Sigmoid colon (tissue), 7 donors: ENCODE results near the gene C1R. TPM values are rescaled to one million over a fixed set of nuclear protein-coding genes. Genes with fewer than 3 reads are reported as not detected.
A peak's percentile ranks its signal among the peaks of the same experiment; 100 is the strongest.

Source experiments
- DNase-seq: peaks from one replicate; pipeline ENCODE4 v3.0.0-alpha.2; 2019
- H3K27ac ChIP-seq, 4 donors: fragments of 200-600 bp; sonication (generic); one replicate each; pipeline ENCODE4 v1.5.1; 2016 to 2019; ENCODE audit warnings: mild to moderate bottlenecking in 1 of 4
- H3K27me3 ChIP-seq, 3 donors: fragments of 200-600 bp; sonication (generic); one replicate each; pipeline ENCODE4 v1.5.1; 2019; ENCODE audit warnings: mild to moderate bottlenecking in 1 of 3
- H3K36me3 ChIP-seq, 4 donors: fragments of 200-600 bp; sonication (generic); one replicate each; pipeline ENCODE4 v1.5.1; 2016 to 2019
- H3K4me1 ChIP-seq, 4 donors: fragments of 200-600 bp; sonication (generic); one replicate each; pipeline ENCODE4 v1.5.1; 2017 to 2019
- H3K4me3 ChIP-seq, 4 donors: fragments of 200-600 bp; sonication (generic); one replicate each; pipeline ENCODE4 v1.5.1; 2017 to 2019; ENCODE audit warnings: mild to moderate bottlenecking in 2 of 4, moderate library complexity in 1 of 4
- H3K9me3 ChIP-seq, 4 donors: fragments of 200-600 bp in 3 of 4; sonication (generic) in 3 of 4; one replicate each; pipeline versions ENCODE4 v1.5.1 to v1.6.1; 2013 to 2019
- CTCF ChIP-seq, 4 experiments: fragments of 450-650 bp in 3 of 4; fragments of 200-600 bp in 1 of 4; IDR thresholded peaks; one replicate each; pipeline ENCODE4 v1.5.1; 2016 to 2019; ENCODE audit warnings: antibody characterized with exemption in 4 of 4, mild to moderate bottlenecking in 3 of 4, moderate library complexity in 2 of 4
- EP300 ChIP-seq, 4 donors: sonication (generic); formaldehyde crosslinking; IDR thresholded peaks; one replicate each; pipeline ENCODE4 v1.6.1; 2017; ENCODE audit warnings: antibody characterized with exemption in 4 of 4
- POLR2A ChIP-seq, 2 donors: fragments of 450-650 bp; IDR thresholded peaks; one replicate each; pipeline ENCODE4 v1.6.1; 2016; ENCODE audit warnings: antibody characterized with exemption in 2 of 2, mild to moderate bottlenecking in 2 of 2, moderate library complexity in 2 of 2
- POLR2AphosphoS5 ChIP-seq, 4 donors: sonication (generic); formaldehyde crosslinking; IDR thresholded peaks; one replicate each; pipeline ENCODE4 v1.6.1; 2017; ENCODE audit warnings: antibody characterized with exemption in 4 of 4
- WGBS, 2 donors: extraction: QIAGEN DNeasy Blood & Tissue Kit; methylation state at CpG; one replicate each; pipeline ENCODE4 v1.1.7; 2013; 5-methylcytosine and 5-hydroxymethylcytosine counted together
- intact Hi-C: fragments of 100-400 bp; cut with DNase I; formaldehyde crosslinking; loops from one replicate; pipeline ENCODE4 v1.15.1; 2023
- polyA plus RNA-seq, 3 donors: library from polyadenylated mRNA; stranded (reverse); fragments of 200-250 nt; gene quantifications; one replicate each; pipeline ENCODE4 v1.2.3, GENCODE V29; 2013
- total RNA-seq, 4 donors: library from RNA; depleted of rRNA; stranded (reverse); fragments of >200 nt; gene quantifications; one replicate each; pipeline ENCODE4 v1.1.0, GENCODE V29; 2016
- donor health status: healthy with polysubstance abuse.
- donor health status: Bipolar disorder and iron deficiency.
- donor health status: healthy.

C1R gene
- total and polyA plus RNA-seq, 7 donors: 23.8 to 493 (median 328) TPM

GRCh38 chr12:7075518-7075917, 16.7 kb downstream of the C1R start:
- Histone ChIP-seq H3K27me3 (no peaks in the 10 kb centered on the region), H3K4me1 (peaks cover 0 to 20% (median 15%) of the 10 kb centered on the region in 4 donors), H3K36me3 (peaks cover 0 to 11% (median 4%) of the 10 kb centered on the region in 4 donors), H3K4me3 (no peak overlapping the region), H3K27ac (no peak overlapping the region), H3K9me3 (no peaks in the 10 kb centered on the region)
- TF ChIP-seq EP300 (IDR thresholded peaks at IDR 0.05): no peak
- no peak for TF ChIP-seq POLR2A (IDR thresholded peaks at IDR 0.05)
- TF ChIP-seq CTCF (IDR thresholded peaks at IDR 0.05): no peak
- TF ChIP-seq POLR2AphosphoS5 (IDR thresholded peaks at IDR 0.05): no peak
- intact Hi-C loops: no loop called here
- WGBS, 2 donors: 72% methylated on average over 3 of the region's 3 CpGs
- no peak for DNase-seq

GRCh38 chr12:7073946-7074345, 18.3 kb downstream of the C1R start:
- no peak for DNase-seq
- H3K4me3 ChIP-seq: no peak overlapping the region
- H3K27me3 ChIP-seq: no peaks in the 10 kb centered on the region
- no peak overlapping the region for H3K27ac ChIP-seq
- H3K9me3 ChIP-seq: no peaks in the 10 kb centered on the region
- 27 to 50% methylated on average over 1 of the region's 1 CpG for WGBS, 2 donors
- H3K36me3 ChIP-seq: peaks cover 0 to 18% (median 10%) of the 10 kb centered on the region in 4 donors
- intact Hi-C loops: no loop called here
- peaks cover 0 to 13% (median 10%) of the 10 kb centered on the region in 4 donors for H3K4me1 ChIP-seq
- TF ChIP-seq CTCF (IDR thresholded peaks at IDR 0.05): no peak
- TF ChIP-seq POLR2A (IDR thresholded peaks at IDR 0.05): no peak
- no peak for TF ChIP-seq EP300 (IDR thresholded peaks at IDR 0.05)
- no peak for TF ChIP-seq POLR2AphosphoS5 (IDR thresholded peaks at IDR 0.05)

- Histone ChIP-seq H3K4me1 (peaks cover 0 to 22% (median 21%) of the 10 kb centered on the region in 4 donors), H3K9me3 (no peaks in the 10 kb centered on the region), H3K27me3 (no peaks in the 10 kb centered on the region), H3K36me3 (peaks cover 0 to 22% (median 11%) of the 10 kb centered on the region in 4 donors), H3K4me3 (no peak overlapping the region), H3K27ac (no peak overlapping the region)
- no peak for DNase-seq
- 87 to 92% methylated on average over 6 of the region's 6 CpGs for WGBS, 2 donors
- intact Hi-C loops: no loop called here
- TF ChIP-seq EP300 (IDR thresholded peaks at IDR 0.05) (no peak), CTCF (IDR thresholded peaks at IDR 0.05) (no peak), POLR2A (IDR thresholded peaks at IDR 0.05) (no peak), POLR2AphosphoS5 (IDR thresholded peaks at IDR 0.05) (no peak)
These were observed 19.7 kb downstream of the C1R start for GRCh38 chr12:7072554-7072953.

GRCh38 chr12:7072035-7072434, 20.2 kb downstream of the C1R start:
- peaks cover 0 to 26% (median 23%) of the 10 kb centered on the region in 4 donors for H3K4me1 ChIP-seq
- H3K27ac ChIP-seq: no peak overlapping the region
- TF ChIP-seq POLR2A (IDR thresholded peaks at IDR 0.05) (no peak), EP300 (IDR thresholded peaks at IDR 0.05) (no peak), POLR2AphosphoS5 (IDR thresholded peaks at IDR 0.05) (no peak), CTCF (IDR thresholded peaks at IDR 0.05) (no peak)
- H3K4me3 ChIP-seq: no peak overlapping the region
- H3K36me3 ChIP-seq: peaks cover 4 to 28% (median 14%) of the 10 kb centered on the region in 4 donors
- intact Hi-C loops: no loop called here
- WGBS, 2 donors: 74 to 89% methylated on average over 6 of the region's 6 CpGs
- no peaks in the 10 kb centered on the region for H3K27me3 ChIP-seq
- DNase-seq: no peak
- H3K9me3 ChIP-seq: no peaks in the 10 kb centered on the region

- 81 to 90% methylated on average over 6 of the region's 6 CpGs for WGBS, 2 donors
- Histone ChIP-seq H3K36me3 (peaks cover 7 to 54% (median 30%) of the 10 kb centered on the region in 4 donors), H3K4me3 (no peak overlapping the region), H3K27ac (peak overlapping the region in 3 of 4 donors; percentile 70 to 81 (median 78)), H3K27me3 (no peaks in the 10 kb centered on the region), H3K9me3 (no peaks in the 10 kb centered on the region), H3K4me1 (peaks cover 0 to 26% (median 23%) of the 10 kb centered on the region in 4 donors)
- intact Hi-C loops: no loop called here
- TF ChIP-seq POLR2A (IDR thresholded peaks at IDR 0.05): no peak
- TF ChIP-seq CTCF (IDR thresholded peaks at IDR 0.05): no peak
- TF ChIP-seq EP300 (IDR thresholded peaks at IDR 0.05): no peak
- TF ChIP-seq POLR2AphosphoS5 (IDR thresholded peaks at IDR 0.05): no peak
- DNase-seq: no peak
These were observed 22.9 kb downstream of the C1R start for GRCh38 chr12:7069386-7069785.
